HG02763 (cell line): Measurements from ENCODE around the gene CCDC8.
"Not testable (repeated sequence)": the region's sequence is repeated elsewhere in the genome, so short reads cannot be mapped to it uniquely, and the experiment has no call there.

Source experiments
- ATAC-seq: cut with Tn5 transposase; IDR thresholded peaks from one replicate; pipeline ENCODE4 v1.9.1; 2021; ENCODE audit warnings: mild to moderate bottlenecking, moderate library complexity; ENCODE audit not compliant: unreplicated experiment

Gene CCDC8

DNA sequence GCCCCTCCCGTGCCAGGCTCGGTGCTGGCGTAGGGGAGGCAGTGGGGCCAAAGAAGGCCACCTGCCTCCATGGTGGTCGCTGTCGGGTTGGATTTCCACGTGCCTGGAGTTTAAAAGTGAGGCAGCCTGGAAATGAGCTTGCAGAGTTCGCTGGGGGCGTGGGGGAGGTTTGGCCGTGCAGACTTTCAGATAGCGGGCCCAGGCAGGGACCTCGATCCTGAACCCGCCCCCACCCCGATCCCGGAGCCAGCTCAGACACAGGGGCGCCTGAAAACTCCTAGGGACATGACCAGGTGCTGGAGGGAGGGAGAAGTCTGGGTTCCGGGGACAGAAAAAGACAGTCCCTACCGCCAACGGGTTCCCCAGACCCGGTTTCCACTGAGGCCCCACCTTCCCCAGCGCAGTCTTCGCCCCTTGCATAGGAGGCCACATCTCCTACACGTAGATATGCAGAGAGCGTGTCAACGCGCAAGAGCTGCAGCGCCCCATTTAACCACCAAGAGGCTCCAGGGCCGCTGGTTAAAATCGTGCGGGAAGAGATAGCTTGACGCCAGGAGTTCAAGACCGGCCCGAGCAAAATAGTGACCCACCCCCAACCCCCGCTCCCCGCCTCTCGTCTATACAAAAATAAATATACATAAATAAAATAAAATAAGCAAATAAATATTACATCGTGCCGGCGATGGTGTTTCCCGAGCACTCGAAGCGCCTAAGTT is 8.5 kb downstream of the CCDC8 start:
- no peak for ATAC-seq

DNA sequence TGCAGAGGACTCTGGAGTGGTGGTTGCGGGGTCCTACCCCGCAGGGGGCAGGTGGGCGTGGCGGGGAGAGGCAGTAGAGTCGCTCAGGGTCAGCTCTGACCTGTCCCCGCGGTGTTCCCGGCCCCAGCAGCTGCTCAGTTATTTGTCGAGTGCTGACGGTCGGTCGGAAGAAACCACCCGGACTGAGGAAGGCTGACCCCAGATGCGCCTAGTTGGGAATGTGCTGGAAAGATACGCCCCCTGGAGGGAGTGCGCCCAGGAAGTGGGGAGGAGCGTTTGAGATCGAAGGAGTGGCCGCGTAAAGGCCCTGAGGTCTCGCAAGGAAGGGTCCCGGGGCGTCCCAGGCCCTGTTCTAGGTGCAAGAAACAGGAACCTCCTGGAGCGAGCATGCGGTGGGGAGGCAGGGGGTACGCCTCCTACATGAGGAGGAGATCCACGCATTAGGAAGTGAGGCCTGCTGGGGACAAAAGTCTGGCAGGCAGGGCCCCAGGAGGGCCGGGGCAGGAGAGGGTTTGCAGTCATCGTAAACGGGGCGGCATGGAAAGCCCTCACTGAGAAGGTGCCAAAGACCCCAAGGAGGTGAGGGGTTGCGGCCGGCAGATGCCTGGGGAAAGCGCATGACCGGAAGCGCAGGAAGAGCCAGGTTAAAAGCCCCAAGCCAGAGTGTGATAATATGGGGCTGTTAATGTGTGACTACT is 9.2 kb downstream of the CCDC8 start:
- no peak for ATAC-seq

- no peak for ATAC-seq
These were observed 10.6 kb downstream of the CCDC8 start for GRCh38 chr19:46402725-46403124.

- not testable (repeated sequence) for ATAC-seq
These were observed 15.4 kb downstream of the CCDC8 start for GRCh38 chr19:46397801-46398479.

- ATAC-seq, result no peak
These were observed 19.0 kb downstream of the CCDC8 start for GRCh38 chr19:46394402-46394797.

DNA sequence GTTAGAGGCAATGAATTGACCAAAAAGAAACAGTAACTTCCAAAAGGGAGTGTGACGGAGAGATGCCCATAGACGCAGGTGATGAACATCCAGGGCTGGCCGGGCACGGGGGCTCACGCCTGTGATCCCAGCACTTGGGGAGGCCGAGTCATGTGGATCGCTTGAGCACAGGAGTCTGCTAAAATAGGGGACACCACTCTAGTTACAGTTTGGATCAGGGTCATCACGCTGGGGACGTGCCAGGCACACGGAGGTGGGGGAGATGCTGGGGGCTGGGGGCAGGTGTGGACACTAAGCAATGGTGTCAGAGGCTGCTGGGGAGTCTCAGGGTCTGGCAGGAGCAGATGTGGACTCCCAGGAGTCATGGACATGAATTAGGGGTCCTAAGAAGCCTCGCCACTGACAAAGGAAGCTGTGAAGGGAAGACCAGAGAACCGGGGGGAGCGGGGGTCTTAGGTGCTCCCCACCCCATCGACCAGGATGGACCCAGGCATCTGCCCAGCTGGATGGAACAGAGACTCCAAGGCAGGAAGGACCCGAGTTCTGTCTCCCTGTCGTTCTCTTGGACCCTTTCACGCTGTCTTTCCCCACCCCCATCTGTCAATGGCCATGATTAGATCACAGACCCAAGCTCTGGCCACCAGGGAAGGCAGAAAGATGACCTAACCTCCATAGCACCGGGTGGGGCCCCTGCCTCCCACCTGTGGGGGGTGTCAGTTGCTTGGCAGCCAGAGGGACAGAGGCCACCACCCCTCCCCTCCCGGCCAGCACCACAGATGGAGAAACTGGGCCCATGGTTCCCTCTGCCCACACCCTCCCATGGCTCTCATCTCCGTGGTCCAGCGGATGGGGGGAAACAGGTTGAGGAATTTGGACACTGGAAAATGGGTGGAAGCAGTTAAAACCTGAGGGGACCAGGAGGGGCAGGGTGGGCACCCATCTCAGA is 19.6 kb downstream of the CCDC8 start:
- no peak for ATAC-seq

- no peak for ATAC-seq
These were observed 20.5 kb downstream of the CCDC8 start for GRCh38 chr19:46392837-46393236.

- ATAC-seq, result no peak
These were observed 21.0 kb downstream of the CCDC8 start for GRCh38 chr19:46392252-46392801.

- no peak for ATAC-seq
These were observed 21.8 kb downstream of the CCDC8 start for GRCh38 chr19:46391296-46392251.

GRCh38 chr19:46390866-46391265 is 22.5 kb downstream of the CCDC8 start:
- ATAC-seq, result no peak

- no peak for ATAC-seq
These were observed 23.1 kb downstream of the CCDC8 start for GRCh38 chr19:46390121-46390858.

DNA sequence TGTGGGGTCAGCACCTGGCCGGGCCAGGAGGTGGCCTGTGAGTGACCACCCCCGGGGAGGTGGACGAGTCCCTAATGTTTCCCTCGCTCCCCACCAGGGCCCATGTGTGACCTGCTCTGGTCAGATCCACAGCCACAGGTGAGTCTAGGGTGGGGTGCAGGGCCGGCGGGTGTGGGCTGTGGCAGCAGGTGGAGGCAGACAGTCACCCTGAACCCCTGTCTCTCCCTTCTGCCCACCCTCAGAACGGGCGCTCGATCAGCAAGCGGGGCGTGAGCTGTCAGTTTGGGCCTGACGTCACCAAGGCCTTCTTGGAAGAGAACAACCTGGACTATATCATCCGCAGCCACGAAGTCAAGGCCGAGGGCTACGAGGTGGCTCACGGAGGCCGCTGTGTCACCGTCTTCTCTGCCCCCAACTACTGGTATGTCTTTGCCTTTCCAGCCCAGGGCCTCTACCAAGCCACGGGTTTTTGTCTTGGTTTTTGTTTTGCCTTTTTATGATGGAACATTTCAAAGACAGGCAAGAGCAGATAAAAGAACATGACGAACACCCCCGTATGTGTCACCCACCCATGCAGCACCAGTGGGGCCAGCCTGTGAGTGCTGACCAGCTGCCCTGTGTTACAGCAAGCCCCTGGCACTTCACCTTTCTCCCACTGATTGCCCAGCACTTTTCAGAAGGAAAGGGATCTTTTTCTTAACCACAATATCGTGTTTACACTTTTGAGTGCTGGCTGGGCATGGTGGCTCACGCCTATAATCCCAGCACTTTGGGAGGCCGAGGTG is 24.9 kb downstream of the CCDC8 start:
- no peak for ATAC-seq

GRCh38 chr19:46387713-46388130 is 25.6 kb downstream of the CCDC8 start:
- no peak for ATAC-seq

DNA sequence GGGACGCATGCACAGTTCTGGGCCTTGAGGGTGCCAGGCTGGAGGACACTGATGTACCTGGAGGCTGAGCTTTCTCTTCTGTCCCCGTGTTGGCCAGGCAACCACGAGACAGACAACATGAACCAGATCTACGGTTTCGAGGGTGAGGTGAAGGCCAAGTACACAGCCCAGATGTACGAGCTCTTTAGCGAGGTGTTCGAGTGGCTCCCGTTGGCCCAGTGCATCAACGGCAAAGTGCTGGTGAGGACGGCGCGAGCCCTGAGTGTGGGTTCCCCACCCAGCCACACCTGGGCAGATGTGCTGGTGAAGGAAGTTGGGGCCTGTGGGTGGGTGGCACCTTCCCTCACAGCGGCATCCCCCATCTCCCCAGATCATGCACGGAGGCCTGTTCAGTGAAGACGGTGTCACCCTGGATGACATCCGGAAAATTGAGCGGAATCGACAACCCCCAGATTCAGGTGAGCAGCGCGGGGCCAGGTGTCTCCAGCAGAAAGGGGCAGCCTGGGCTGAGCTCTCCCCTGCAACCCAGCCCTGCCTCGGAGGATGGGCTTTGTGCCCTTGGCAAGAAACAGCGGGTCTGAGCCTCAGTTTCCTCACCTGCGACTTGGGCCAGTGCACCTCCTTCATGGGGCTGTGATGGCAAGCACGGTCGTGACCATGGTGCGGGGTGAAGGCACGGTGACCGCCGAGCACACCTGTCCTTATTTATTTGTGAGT is 26.2 kb downstream of the CCDC8 start:
- ATAC-seq, result no peak

DNA sequence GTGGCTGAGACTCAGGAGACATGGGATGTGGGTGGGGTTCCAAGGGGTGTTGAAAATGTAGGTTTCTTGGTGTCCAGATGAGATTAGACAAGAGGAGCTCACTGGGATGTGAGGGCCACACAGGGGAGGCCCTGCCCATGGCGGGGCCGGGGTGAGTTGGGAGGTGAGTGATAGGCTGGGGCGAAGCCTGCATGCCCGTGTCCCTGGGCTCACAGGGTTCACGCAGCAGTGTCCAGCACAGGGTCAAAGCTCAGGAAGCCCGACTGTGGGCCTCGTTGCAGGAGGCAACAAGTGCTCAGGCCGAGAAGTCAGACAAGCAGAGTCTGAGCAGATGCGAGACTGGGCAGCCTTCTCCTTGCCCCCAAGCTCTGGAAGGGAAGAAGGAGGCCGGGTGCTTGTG is 27.2 kb downstream of the CCDC8 start:
- no peak for ATAC-seq

DNA sequence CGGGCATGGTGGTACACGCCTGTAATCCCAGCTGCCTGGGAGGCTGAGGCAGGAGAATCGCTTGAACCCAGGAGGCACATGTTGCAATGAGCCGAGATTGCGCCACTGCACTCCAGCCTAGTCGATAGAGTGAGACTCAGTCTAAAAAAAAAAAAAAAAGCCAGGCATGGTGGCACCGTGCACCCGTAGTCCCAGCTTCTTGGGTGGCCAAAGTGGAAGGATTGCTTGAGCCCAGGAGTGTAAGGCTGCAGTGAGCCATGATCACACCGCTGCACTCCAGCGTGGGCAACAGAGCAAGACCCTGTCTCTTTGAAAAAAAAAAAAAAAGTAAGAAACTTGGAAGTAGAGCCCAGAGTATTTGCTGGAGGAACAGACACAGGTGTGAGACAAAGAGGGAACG is 27.7 kb downstream of the CCDC8 start:
- ATAC-seq, result no peak

GRCh38 chr19:46384396-46384795 is 29.0 kb downstream of the CCDC8 start:
- ATAC-seq, result no peak
